Astrocyte (in vitro differentiated cells and primary cell): ENCODE data around the gene DYRK1A. TPM values are rescaled to one million over a fixed set of nuclear protein-coding genes. Genes with fewer than 3 reads are reported as not detected.
A peak's percentile ranks its signal among the peaks of the same experiment; 100 is the strongest.

Source experiments
- DNase-seq: peaks from one replicate; pipeline ENCODE4 v3.0.0-alpha.2; 2010; ENCODE audit warnings: low read depth
- FAIRE-seq: peaks from 2 replicates; lab custom pipeline; 2011; peaks lifted over from hg19 to GRCh38; lab: Jason Lieb, UNC
- H2AFZ ChIP-seq: 2 replicates; pipeline ENCODE4 v1.6.0; 2012; ENCODE audit warnings: low read depth, low read length, inconsistent platforms
- H3K27ac ChIP-seq: 2 replicates; pipeline ENCODE4 v1.5.1; 2011; ENCODE audit warnings: low read depth, low read length, inconsistent platforms
- H3K27me3 ChIP-seq: 2 replicates; pipeline ENCODE4 v1.6.0; 2011; ENCODE audit warnings: low read length, inconsistent platforms; ENCODE audit not compliant: insufficient read depth
- H3K36me3 ChIP-seq: 2 replicates; pipeline ENCODE4 v1.5.1; 2011; ENCODE audit warnings: low read length, inconsistent platforms; ENCODE audit not compliant: insufficient read depth
- H3K4me1 ChIP-seq: 2 replicates; pipeline ENCODE4 v1.5.1; 2011; ENCODE audit warnings: low read length, inconsistent platforms; ENCODE audit not compliant: insufficient read depth
- H3K4me2 ChIP-seq: 2 replicates; pipeline ENCODE4 v1.6.0; 2012; ENCODE audit warnings: low read length, inconsistent platforms
- H3K4me3 ChIP-seq: 2 replicates; pipeline ENCODE4 v1.5.1; 2011; ENCODE audit warnings: low read depth, mild to moderate bottlenecking, low read length, inconsistent platforms; ENCODE audit not compliant: insufficient read depth
- H3K79me2 ChIP-seq: 2 replicates; pipeline ENCODE4 v1.6.0; 2012; ENCODE audit warnings: mild to moderate bottlenecking, low read length, inconsistent platforms; ENCODE audit not compliant: insufficient read depth
- H3K9ac ChIP-seq: 2 replicates; pipeline ENCODE4 v1.6.0; 2012; ENCODE audit warnings: mild to moderate bottlenecking, low read length, inconsistent platforms
- H3K9me3 ChIP-seq: 2 replicates; pipeline ENCODE4 v1.5.1; 2012; ENCODE audit warnings: low read depth, mild to moderate bottlenecking, low read length, inconsistent platforms; ENCODE audit not compliant: insufficient read depth
- H4K20me1 ChIP-seq: 2 replicates; pipeline ENCODE4 v1.6.0; 2012; ENCODE audit warnings: low read length, inconsistent platforms; ENCODE audit not compliant: insufficient read depth
- H3K27ac Mint-ChIP-seq: one replicate; pipeline ENCODE4 v1.8.0; 2021; ENCODE audit warnings: mild to moderate bottlenecking, mixed read lengths; ENCODE audit not compliant: unreplicated experiment
- H3K27me3 Mint-ChIP-seq: one replicate; pipeline ENCODE4 v1.8.0; 2021; ENCODE audit warnings: low read depth, mixed read lengths; ENCODE audit not compliant: unreplicated experiment
- H3K36me3 Mint-ChIP-seq: one replicate; pipeline ENCODE4 v1.8.0; 2021; ENCODE audit warnings: low read depth, mixed read lengths; ENCODE audit not compliant: unreplicated experiment
- H3K4me1 Mint-ChIP-seq: one replicate; pipeline ENCODE4 v1.8.0; 2021; ENCODE audit warnings: low read depth, mixed read lengths; ENCODE audit not compliant: unreplicated experiment
- H3K4me3 Mint-ChIP-seq: one replicate; pipeline ENCODE4 v1.8.0; 2021; ENCODE audit warnings: mild to moderate bottlenecking, moderate library complexity, mixed read lengths; ENCODE audit not compliant: unreplicated experiment
- H3K9me3 Mint-ChIP-seq: one replicate; pipeline ENCODE4 v1.8.0; 2021; ENCODE audit warnings: mild to moderate bottlenecking, mixed read lengths; ENCODE audit not compliant: unreplicated experiment
- EZH2 ChIP-seq: IDR thresholded peaks from 2 replicates; pipeline ENCODE4 v1.6.1; 2012; ENCODE audit warnings: mild to moderate bottlenecking, low read length, inconsistent platforms; ENCODE audit not compliant: insufficient read depth
- total RNA-seq: library from RNA; stranded (reverse); gene quantifications from 2 replicates; pipeline ENCODE4 v1.2.1, GENCODE V29; 2021
- TF ChIP-seq, protein P1 (sequence below): IDR thresholded peaks from 2 replicates; pipeline ENCODE4 v1.5.1; 2011; ENCODE audit warnings: low read depth, mild to moderate bottlenecking, inconsistent platforms, low read length, moderate library complexity; ENCODE audit not compliant: insufficient read depth

Gene DYRK1A
- total RNA-seq, 1 donor from 2014 or later, result 44.6 TPM

- Histone ChIP-seq H3K36me3 (no peaks in the 10 kb centered on the region), H3K9me3 (no peaks in the 10 kb centered on the region), H3K27me3 (no peaks in the 10 kb centered on the region), H3K79me2 (peaks cover 89% of the 10 kb centered on the region), H2AFZ (no peak overlapping the region), H3K27ac (no peak overlapping the region), H4K20me1 (peaks cover 43% of the 10 kb centered on the region), H3K4me2 (no peak overlapping the region), H3K4me3 (no peak overlapping the region), H3K4me1 (peaks cover 8% of the 10 kb centered on the region), H3K9ac (no peak overlapping the region)
- no peak for TF ChIP-seq EZH2
- TF ChIP-seq, protein P1, sequence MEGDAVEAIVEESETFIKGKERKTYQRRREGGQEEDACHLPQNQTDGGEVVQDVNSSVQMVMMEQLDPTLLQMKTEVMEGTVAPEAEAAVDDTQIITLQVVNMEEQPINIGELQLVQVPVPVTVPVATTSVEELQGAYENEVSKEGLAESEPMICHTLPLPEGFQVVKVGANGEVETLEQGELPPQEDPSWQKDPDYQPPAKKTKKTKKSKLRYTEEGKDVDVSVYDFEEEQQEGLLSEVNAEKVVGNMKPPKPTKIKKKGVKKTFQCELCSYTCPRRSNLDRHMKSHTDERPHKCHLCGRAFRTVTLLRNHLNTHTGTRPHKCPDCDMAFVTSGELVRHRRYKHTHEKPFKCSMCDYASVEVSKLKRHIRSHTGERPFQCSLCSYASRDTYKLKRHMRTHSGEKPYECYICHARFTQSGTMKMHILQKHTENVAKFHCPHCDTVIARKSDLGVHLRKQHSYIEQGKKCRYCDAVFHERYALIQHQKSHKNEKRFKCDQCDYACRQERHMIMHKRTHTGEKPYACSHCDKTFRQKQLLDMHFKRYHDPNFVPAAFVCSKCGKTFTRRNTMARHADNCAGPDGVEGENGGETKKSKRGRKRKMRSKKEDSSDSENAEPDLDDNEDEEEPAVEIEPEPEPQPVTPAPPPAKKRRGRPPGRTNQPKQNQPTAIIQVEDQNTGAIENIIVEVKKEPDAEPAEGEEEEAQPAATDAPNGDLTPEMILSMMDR, result no peak
- H3K27me3 Mint-ChIP-seq, result no peaks in the 10 kb centered on the region
- peak overlapping the region; percentile 12 for H3K27ac Mint-ChIP-seq
- DNase-seq (no peak), FAIRE-seq (no peak)
- peaks cover 17% of the 10 kb centered on the region for H3K36me3 Mint-ChIP-seq
- H3K4me1 Mint-ChIP-seq, result peaks cover 22% of the 10 kb centered on the region
- H3K4me3 Mint-ChIP-seq, result no peak overlapping the region
- peaks cover 1% of the 10 kb centered on the region for H3K9me3 Mint-ChIP-seq
Observed at GRCh38 chr21:37430184-37430821, 63.7 kb downstream of the DYRK1A start.

- no peak overlapping the region for H2AFZ ChIP-seq
- H4K20me1 ChIP-seq, result peaks cover 45% of the 10 kb centered on the region
- TF ChIP-seq, protein P1, result no peak
- no peak for TF ChIP-seq EZH2
- peaks cover 14% of the 10 kb centered on the region for H3K4me1 ChIP-seq
- peaks cover under 1% of the 10 kb centered on the region for H3K9me3 Mint-ChIP-seq
- no peak overlapping the region for H3K4me3 Mint-ChIP-seq
- H3K36me3 ChIP-seq, result no peaks in the 10 kb centered on the region
- H3K4me1 Mint-ChIP-seq, result peaks cover 22% of the 10 kb centered on the region
- DNase-seq (no peak), FAIRE-seq (no peak)
- H3K9ac ChIP-seq, result no peak overlapping the region
- H3K9me3 ChIP-seq, result no peaks in the 10 kb centered on the region
- H3K27me3 ChIP-seq, result no peaks in the 10 kb centered on the region
- no peaks in the 10 kb centered on the region for H3K27me3 Mint-ChIP-seq
- peaks cover 90% of the 10 kb centered on the region for H3K79me2 ChIP-seq
- no peak overlapping the region for H3K4me2 ChIP-seq
- H3K27ac ChIP-seq, result no peak overlapping the region
- no peak overlapping the region for H3K27ac Mint-ChIP-seq
- H3K36me3 Mint-ChIP-seq, result peaks cover 10% of the 10 kb centered on the region
- no peak overlapping the region for H3K4me3 ChIP-seq
Observed at GRCh38 chr21:37431243-37431642, 64.7 kb downstream of the DYRK1A start.
